SHP77 (cell line): ENCODE measurements around the gene CRCP.
"Not testable (repeated sequence)": the region's sequence is repeated elsewhere in the genome, so short reads cannot be mapped to it uniquely, and the experiment has no call there.

Experiments used
- DNase-seq, 2 experiments: peaks; one replicate each; lab custom pipeline; 2025; lab: John Stamatoyannopoulos, UW

The CRCP gene

DNA sequence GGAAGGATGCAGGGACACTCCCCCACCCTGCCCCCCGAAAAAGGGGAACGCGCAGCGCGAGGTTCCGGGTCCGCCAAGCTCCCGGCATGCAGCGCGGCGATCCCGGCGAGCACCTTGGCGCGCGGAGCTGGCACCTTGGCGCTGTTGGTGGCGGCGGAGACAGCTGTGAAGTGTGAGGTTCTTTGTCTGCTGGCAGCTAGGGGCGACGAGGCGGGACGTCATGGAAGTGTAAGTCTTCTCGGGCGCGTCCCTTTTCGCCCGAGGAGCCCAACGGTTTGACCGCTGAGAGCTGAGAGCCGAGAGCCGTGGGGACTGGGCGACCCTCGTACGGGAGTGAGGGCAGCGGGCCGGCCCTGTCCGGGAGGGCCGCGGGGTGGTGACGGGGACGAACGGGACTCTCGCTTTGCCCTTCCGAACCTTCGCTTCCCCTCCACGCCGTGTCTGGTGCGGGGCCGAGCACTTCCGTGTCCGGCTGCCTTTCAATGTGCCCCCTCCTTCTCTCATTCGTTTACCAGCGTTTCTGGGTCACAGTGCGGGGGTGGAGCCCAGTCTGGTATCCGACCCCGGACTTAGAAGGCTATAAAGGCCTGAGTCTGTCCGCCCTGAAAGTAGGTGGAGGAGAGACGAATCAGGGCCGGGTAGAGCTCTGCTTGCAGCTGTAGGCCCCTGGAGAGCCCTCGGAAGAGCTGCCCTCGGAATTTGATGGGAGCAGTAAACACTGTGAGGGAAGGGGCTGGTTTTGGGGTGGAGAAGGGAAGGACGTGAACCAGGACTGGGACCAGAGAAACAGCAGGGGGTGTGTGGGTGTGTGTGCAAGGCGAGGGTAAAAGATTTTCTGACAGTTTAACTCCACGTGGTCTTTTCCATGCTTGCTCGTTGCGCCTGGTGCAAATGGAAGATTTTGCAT, at the start of gene CRCP:
Gene CRCP, plus strand, starts transcription at position 105 of the 907 bp plus-strand sequence. Its CDS starts 116 bp downstream, at position 221.
- DNase-seq = peak; percentile 73 to 77

DNA sequence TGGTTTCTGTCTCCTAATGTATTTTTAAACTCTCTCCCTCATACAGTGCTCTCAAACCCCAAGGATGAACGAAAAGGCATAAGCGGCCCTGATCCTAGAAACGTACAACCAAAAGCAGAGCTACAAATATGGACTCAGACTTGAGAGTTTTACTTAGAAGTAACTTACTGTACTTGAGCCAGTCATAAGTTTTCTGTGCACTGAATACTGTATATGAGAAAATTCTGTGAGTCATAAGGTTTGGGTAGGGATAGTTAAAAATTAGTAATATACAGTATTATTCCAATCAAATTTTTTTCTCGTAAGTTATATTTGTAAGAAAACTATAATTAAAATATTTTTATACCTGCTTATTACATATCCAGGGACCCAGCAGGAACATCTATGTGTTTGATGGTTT, 44.9 kb upstream of the CRCP start:
- DNase-seq = no peak

DNA sequence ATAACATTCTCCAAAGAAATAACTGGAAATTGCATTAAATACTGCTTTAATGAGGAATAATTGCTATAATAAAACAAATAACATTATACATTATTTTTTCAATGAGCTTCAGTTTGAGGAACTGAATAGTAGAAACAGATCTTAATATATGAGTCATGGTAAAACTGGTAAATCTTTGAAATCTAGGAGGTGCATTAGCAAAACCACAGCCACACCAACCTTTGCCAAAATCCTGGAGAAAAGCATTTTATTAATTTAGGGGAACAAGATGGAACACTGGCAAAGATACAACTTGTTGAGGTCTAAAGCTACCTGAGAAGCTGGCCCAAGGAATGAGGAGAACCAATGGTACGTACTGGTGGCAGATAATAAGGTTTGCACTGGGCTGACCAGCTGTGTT, 44.4 kb upstream of the CRCP start:
- no peak for DNase-seq

DNA sequence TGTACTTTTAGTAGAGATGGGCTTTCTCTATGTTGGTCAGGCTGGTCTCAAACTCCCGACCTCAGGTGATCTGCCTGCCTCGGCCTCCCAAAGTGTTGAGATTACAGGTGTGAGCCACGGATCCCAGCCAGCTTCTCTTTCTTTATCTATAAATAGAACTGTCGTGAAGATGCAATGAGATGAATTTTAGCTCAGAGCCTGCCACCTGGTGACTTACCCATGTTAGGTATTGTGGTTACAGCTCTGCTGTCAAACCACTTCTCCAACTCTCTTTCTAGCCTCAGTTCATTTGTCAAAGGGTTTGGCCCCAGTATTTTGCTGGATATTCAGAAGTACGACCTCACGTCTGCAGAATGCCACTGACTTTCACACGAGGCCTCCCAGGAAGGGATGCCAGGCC, 42.4 kb upstream of the CRCP start:
- not testable (repeated sequence) for DNase-seq

DNA sequence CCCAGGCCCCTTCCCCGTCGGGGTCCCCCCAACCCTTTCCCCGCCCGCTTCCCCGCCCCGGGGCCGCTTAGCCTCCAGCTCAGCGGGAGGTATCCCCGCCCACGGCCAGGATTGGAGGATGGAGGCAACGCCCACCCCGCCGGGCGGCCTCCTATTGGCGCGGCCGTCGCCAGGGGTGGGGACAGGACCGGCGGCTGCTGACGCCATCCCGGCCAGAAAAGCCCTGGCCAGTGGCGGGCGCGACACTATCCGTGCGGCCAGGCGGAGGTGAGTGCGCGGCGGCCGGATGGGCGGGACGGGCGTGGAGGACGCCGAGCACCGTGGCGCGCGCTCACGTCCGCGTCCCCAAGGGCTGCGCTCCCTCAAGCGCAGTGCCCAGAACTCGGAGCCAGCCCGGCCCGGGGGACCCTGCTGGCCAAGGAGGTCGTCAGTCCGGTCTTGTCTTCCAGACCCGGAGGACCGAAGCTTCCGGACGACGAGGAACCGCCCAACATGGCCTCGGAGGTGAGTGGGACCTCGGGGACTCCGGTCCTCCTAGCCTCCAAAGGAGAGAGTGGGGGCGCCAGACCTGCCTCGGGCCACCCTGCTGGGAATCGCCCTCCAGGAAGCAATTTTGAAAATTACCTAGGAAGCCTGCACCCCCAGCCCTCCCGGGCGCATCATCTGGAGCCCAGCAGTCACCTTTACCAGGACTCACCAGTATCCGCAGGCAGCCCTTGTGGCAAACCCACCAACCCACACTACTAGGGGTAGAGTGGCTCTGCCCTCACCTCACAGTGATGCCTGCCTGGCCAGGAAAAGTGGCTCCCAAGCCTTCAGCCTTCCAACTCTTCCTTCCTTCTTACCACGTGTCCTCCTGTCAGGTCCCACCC, 38.8 kb upstream of the CRCP start, which contains the start of gene ASL:
Gene ASL, plus strand, starts transcription at position 230 of the 872 bp plus-strand sequence. Its CDS starts 263 bp downstream, at position 493.
- DNase-seq = peak; percentile 92 to 96

DNA sequence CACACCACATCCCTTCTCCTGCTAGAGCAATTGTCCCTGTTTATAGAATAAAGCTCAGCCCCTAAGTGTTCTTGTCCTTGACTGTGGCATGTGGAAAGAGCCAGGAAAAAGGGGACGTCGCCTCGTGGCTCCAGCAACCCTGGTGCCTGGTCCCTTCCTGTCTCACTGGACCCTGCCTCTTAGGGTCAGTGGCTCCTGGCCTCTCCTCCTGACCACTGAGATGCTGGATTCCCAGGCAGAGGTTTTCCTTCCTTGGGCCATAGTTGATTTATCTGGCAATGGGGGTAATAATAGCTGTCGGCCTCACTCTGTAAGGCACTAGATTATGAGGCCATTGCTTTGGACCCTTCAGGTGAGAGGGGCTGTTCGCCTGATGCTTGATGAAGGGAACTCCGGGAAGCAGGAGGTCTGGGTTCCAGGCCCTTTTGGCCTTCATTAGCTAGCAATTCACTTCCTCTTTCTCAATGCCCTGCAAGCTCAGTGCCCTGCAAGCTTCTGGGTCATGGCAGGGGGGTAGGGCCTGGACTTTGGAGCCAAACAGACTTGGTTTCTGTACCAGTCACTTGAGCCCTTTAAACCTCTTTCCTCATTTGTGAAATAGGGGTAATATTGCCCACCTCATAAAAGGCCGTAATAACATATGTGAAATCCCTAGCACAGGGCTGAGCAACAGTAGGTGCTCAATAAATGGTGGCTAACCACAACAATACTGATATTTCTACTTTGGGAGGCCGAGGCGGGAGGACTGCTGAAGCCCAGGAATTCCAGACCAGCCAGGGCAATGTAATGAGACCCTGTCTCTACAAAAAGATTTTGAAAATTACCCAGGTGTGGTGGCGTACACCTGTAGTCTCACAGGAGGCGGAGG, 38.0 kb upstream of the CRCP start:
- no peak for DNase-seq

DNA sequence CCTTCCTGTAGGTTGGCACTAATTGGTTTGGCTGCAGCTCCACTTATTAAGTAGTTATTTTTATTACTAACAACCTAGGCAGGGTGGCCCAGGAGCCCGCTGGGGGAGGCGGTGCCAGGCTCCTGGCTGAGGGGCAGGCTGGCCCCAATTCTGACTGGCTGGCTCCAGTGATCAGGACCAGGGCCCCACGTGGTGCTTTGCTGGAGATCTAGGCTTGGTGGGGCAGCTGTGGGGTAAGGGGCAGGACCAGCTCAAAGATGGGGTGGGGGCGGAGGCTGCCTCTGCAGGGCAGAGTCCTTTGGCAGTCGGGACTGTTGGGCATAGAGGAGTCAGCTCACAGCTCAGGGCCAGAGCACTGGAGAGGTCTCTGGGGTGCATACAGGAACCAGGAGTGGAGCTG, 36.6 kb upstream of the CRCP start:
- DNase-seq = no peak

DNA sequence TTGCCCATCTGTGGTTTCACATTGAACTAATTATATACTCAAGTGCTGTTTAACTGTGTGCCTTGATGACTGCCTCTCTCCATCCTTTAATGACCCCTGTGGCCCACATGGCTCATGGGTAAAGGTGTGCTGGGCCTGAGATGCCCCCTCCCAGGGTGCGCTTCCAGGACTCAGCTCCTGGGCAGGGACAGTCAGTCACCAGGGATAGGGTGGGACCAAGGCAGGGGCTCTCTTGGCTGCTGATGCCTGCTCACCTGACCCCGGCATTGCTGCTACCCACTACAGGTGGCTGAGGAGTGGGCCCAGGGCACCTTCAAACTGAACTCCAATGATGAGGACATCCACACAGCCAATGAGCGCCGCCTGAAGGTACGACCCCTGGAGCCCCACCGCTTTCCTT, 32.6 kb upstream of the CRCP start:
- no peak for DNase-seq

DNA sequence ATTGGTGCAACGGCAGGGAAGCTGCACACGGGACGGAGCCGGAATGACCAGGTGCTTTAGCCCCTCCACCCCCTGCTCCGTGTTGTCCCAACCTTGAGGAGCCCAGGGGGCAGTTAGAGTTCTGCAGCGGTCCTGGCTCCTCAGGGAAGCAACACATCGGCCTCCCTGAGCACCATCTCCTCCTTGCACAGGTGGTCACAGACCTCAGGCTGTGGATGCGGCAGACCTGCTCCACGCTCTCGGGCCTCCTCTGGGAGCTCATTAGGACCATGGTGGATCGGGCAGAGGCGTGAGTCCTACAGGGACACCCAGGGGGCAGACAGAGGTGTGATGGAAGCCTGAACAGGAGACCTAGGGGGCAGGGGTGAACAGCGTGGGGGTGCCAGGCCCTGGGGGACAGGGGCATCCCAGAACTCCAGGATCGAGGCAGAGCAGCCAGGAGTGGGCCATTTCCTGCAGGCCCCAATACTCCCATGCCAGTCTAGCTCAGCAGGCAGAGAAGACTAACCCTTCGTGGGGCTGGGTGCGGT, 31.7 kb upstream of the CRCP start:
- DNase-seq = no peak

DNA sequence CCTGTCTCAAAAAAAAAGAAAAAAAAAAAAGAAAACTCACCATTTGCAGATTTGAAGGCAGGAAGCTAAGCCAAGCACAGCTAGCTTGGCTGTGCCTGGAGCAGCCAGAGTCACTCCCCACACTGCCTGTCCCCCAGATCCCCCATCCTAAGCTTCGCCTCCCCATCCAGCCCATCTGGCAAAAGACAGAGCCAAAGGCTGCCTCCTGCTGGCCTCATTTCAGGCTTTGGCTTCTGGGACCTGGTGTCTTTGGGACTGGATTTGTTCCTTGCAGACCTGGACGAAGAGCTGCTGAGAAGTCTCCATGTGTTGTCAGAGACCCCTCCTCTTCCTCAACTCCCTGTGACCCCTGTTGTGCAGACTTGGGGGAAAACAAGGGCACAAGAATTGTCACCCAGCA, 31.0 kb upstream of the CRCP start:
- DNase-seq = no peak

DNA sequence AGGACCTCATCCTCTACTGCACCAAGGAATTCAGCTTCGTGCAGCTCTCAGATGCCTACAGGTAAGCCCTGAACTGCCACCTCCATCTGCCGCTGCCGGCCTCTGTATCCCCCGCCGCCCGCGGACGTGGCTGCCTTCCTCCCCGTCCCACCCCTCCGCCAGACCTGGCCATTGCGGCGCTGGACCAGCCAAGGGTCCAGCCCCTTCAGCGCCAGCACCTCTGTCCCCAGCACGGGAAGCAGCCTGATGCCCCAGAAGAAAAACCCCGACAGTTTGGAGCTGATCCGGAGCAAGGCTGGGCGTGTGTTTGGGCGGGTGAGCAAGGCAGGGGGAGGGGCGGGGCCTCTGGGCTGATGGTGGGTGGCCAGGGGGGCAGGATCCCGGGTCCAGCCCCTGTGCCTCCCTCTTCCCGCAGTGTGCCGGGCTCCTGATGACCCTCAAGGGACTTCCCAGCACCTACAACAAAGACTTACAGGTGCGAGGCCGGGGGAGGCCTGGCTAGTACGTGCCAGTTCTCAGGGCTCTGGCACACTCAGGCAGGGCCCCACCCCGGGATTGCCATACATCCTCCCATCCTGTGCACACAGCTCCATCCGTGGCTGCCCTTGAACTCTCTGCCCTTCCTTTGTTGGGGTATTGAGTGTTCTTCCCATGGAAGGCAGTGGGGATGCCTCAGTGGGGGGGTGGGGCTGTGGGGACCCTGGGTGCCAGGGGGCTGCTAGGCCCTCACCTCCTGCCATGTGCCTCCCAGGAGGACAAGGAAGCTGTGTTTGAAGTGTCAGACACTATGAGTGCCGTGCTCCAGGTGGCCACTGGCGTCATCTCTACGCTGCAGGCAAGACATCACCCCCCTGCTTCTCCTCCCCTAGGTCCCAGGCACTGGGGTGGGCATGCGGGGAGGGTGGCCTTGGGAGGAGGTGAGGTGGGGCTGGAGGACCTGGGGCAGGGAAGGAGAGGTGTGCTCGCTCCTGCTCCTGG, 25.5 kb upstream of the CRCP start:
- no peak for DNase-seq

DNA sequence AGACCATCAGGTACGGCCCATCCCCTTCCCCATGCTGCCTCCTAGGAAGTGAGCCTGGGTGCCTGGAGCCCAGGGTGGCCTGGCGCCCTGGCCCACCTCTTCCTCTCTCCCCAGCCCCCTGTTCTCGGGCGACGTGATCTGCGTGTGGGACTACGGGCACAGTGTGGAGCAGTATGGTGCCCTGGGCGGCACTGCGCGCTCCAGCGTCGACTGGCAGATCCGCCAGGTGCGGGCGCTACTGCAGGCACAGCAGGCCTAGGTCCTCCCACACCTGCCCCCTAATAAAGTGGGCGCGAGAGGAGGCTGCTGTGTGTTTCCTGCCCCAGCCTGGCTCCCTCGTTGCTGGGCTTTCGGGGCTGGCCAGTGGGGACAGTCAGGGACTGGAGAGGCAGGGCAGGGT, 22.0 kb upstream of the CRCP start:
- DNase-seq = no peak

DNA sequence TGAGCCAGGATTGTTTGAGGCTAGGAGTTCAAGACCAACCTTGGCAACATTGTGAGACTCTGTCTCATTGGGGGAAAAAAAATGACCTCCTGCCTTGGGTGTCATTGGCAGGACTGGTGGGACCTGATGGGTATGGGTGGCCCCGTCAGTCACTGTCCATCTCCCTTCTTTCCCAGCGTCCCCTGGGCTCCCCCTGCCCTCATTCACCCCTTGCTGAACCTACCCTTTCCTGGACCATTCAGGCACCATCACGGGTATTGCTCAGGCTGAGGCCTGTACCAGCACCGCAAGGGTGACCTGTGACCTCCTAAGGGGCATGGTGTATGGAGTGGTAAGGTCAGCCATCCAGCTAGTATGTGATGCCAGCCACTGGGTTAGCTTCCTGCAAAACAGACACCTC, 19.6 kb upstream of the CRCP start:
- no peak for DNase-seq

DNA sequence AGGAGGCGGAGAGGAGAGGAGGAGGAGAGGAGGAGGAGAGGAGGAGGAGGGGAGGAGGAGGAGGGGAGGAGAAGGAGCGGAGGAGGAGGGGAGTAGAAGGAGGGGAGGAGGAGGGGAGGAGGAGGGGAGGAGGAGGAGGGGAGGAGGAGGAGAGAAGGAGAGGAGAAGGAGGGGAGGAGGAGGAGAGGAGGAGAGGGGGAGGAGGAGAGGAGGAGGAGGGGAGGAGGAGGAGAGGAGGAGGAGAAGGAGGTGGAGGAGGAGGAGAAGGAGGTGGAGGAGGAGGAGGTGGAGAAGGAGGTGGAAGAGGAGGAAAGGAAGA, 15.5 kb upstream of the CRCP start:
- DNase-seq = no peak

DNA sequence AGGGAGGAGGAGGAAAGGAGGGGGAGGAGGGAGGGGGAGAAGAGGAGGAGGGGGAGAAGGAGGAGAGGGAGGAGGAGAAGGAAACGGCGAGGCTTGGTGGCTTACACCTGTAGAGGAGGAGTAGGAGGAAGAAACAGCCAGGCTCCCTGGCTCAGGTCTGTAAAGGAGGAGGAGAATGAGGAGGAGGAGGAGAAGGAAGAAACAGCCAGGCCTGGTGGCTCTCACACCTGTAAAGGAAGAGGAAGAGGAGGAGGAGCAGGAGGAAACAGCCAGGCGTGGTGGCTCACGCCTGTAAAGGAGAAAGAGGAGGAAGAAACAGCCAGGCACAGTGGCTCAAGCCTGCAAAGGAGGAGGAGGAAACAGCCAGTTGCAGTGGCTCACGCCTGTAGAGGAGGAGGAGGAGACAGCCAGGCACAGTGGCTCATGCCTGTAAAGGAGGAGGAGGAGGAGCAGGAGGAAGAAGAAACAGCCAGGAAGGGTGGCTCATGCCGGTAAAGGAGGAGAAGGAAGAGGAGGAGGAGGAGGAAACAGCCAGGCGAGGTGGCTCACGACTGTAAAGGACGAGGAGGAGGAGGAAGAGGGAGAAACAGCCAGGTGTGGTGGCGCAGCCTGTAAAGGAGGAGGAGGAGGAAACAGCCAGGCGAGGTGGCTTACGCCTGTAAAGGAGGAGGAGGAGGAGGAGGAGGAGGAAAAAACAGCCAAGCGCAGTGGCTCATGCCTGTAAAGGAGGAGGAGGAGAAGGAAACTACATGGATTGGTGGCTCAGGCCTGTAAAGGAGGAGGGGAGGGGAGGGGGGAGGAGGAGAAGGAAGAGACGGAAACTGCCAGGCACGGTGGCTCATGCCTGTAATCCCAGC, 14.9 kb upstream of the CRCP start:
- peak; percentile 27 to 37 for DNase-seq

DNA sequence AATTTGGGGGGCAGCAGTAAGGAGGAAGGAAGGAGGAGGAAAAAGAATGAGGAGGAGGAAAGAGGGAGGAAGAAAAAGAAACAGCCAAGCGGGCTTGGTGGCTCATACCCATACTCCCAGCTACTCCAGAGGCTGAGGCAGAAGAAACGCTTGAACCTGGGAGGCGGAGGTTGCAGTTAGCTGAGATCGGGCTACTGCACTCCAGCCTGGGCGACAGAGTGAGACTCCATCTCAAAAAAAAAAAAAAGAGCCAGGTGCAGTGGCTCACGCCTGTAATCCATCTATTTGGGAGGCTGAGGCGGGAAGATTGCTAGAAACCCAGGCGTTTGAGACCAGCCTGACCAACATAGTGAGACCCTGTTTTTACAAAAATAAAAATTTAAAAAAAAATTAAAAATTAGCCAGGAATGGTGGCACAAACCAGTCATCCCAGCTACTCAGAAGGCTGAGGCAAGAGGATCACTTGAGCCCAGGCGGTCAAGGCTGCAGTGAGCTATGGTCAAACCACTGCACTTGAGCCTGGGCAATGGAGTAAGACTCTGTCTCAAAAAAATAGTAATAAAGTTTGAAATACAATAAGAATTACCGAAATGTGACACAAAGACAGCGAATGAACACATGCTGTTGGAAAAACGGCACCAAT, 14.1 kb upstream of the CRCP start:
- DNase-seq = peak; percentile 34 to 37

DNA sequence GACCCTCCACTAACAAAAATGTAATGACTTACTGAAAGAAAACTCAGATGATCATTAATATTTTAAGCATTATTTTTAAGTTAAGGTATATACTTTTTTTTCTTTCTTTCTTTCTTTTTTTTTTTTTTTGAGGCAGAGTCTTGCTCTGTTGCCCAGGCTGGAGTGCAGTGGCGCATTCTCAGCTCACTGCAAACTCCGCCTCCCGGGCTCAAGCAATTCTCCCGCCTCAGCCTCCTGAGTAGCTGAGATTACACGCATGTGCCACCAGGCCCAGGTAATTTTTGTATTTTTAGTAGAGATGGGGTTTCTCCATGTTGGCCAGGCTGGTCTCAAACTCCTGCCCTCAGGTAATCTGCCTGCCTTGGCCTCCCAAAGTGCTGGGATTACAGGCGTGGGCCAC, 12.5 kb upstream of the CRCP start:
- DNase-seq = not testable (repeated sequence)

DNA sequence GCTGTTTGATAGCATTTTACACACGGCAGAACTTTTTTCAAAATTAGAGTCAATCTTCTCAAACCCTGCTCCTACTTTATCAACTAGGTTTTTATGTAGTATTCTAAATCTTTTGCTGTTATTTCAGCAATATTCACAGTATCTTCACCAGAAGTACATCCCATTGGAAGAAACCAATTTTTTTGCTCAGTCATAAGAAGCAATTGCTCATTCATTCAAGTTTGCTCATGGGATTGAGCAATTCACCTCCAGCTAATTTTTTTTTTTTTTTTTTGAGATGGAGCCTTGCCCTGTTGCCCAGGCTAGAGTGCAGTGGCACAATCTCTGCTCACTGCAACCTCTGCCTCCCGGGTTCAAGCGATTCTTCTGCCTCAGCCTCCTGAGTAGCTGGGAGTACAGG, 10.7 kb upstream of the CRCP start:
- not testable (repeated sequence) for DNase-seq

DNA sequence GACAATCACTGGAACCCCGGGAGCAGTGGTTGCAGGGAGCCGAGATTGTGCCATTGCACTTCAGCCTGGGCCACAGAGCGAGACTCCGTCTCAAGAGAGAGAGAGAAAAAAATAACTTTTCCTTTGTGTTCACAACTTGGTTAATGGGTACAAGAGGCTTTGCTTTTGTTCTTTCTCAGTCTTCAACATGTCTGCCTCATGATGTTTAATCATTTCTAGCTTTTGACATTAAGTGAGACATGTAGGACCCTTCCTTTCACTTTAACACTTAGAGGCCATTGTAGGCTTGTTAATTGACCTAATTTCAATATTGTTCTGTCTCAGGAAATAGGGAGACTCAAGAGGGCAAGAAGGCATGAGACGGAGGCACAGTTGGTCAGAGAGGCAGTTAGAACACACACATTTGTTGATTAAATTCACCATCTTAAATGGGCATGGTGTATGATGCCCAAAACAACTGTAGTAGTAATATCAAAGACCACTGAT, 9.3 kb upstream of the CRCP start:
- DNase-seq = no peak
